Measurements from ENCODE around the gene CCDC17.

DNA sequence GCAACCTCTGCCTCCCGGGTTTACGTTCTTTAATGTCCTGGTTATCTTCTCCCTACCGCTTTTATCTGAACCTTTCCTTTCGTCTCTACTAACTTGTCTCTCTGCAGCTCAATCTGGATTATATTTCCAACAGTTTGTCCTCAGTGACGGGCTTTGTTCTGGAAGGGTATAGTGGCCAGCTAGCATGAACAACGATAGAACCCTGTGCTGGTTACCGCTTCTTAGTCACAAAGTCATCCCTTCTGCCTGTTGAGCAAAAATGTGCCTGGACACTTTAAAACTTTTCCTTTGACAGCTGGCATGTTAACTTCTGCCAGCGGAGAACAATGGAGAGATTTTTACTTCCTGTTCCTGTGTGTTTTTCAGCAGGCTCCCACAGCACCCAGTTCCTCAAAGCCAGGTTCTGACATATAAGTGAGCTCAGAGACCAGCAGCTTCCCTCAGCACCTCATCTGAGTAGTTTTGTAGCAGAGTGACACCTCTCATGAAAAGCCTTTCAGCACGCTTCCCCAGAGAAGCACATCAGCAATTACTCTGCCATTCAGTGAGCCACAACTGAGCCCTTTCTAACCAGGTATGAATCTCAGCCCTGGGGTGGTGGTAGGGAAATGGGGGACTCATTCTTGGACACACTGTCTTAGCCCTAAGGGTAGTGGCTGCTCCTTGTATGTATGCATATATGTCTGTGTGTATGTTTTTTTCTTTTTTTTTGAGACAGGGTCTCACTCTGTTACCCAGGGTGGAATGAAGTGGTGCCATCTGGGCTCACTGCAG lies 23.6 kb upstream of the CCDC17 start:
- TF ChIP-seq POLR2A (IDR thresholded peaks at IDR 0.05) = no peak
- TF ChIP-seq, protein P1, sequence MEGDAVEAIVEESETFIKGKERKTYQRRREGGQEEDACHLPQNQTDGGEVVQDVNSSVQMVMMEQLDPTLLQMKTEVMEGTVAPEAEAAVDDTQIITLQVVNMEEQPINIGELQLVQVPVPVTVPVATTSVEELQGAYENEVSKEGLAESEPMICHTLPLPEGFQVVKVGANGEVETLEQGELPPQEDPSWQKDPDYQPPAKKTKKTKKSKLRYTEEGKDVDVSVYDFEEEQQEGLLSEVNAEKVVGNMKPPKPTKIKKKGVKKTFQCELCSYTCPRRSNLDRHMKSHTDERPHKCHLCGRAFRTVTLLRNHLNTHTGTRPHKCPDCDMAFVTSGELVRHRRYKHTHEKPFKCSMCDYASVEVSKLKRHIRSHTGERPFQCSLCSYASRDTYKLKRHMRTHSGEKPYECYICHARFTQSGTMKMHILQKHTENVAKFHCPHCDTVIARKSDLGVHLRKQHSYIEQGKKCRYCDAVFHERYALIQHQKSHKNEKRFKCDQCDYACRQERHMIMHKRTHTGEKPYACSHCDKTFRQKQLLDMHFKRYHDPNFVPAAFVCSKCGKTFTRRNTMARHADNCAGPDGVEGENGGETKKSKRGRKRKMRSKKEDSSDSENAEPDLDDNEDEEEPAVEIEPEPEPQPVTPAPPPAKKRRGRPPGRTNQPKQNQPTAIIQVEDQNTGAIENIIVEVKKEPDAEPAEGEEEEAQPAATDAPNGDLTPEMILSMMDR (IDR thresholded peaks at IDR 0.05) = no peak
